22Rv1 (cell line): ENCODE measurements around the gene CACNA1C.

Source experiments
- H3K27ac ChIP-seq: fragments of 450-650 bp; 2 replicates; pipeline ENCODE4 v1.5.1; 2017
- ZFX ChIP-seq: fragments of 450-650 bp; IDR thresholded peaks from 2 replicates; pipeline ENCODE4 v1.6.1; 2017; ENCODE audit warnings: antibody characterized with exemption, borderline replicate concordance
- TF ChIP-seq, protein P1 (sequence below): fragments of 450-650 bp; IDR thresholded peaks from 2 replicates; pipeline ENCODE4 v1.5.1; 2017; ENCODE audit warnings: mild to moderate bottlenecking

CACNA1C gene

GRCh38 chr12:2170376-2170775 is 117.6 kb downstream of the CACNA1C start:
- TF ChIP-seq ZFX: no peak
- TF ChIP-seq, protein P1, sequence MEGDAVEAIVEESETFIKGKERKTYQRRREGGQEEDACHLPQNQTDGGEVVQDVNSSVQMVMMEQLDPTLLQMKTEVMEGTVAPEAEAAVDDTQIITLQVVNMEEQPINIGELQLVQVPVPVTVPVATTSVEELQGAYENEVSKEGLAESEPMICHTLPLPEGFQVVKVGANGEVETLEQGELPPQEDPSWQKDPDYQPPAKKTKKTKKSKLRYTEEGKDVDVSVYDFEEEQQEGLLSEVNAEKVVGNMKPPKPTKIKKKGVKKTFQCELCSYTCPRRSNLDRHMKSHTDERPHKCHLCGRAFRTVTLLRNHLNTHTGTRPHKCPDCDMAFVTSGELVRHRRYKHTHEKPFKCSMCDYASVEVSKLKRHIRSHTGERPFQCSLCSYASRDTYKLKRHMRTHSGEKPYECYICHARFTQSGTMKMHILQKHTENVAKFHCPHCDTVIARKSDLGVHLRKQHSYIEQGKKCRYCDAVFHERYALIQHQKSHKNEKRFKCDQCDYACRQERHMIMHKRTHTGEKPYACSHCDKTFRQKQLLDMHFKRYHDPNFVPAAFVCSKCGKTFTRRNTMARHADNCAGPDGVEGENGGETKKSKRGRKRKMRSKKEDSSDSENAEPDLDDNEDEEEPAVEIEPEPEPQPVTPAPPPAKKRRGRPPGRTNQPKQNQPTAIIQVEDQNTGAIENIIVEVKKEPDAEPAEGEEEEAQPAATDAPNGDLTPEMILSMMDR: no peak
- no peak overlapping the region for H3K27ac ChIP-seq

GRCh38 chr12:2171672-2172426 is 119.1 kb downstream of the CACNA1C start:
- TF ChIP-seq ZFX: no peak
- TF ChIP-seq, protein P1: no peak
- no peak overlapping the region for H3K27ac ChIP-seq

DNA sequence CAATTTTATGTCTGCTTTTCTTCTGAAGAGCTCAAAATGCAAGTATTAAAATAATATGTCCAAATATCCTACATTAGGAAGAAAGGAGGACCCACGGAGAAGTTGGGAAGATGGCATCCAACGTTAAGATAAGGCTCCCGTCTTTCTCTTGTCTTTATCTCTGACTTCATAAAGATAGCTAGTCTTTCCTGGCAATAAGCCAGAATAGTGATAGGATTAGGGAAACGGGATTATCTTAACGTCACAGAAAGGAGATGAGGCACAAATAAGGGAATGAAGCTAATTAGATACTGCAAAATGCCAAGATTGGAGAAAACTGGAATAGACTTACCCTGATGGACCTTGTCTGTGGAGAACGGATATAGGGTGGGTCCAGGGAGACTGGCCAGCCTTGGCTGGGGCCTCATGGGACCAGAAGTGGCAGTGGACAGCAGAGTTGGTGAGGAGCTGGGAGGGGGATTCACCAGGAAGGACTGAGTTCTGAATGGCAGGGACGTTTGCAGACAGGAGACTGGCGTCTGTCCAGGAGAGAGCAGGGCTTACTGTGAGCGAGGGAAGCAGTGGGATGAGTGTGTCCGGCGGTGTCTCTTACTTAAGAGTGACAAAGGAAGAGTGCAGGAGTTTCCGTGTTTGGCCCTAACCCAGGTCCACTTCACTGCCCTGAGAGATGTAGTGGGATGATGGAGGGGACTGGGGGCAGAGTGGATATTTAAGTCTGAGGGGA is 119.9 kb downstream of the CACNA1C start:
- TF ChIP-seq, protein P1: no peak
- no peak for TF ChIP-seq ZFX
- no peak overlapping the region for H3K27ac ChIP-seq

DNA sequence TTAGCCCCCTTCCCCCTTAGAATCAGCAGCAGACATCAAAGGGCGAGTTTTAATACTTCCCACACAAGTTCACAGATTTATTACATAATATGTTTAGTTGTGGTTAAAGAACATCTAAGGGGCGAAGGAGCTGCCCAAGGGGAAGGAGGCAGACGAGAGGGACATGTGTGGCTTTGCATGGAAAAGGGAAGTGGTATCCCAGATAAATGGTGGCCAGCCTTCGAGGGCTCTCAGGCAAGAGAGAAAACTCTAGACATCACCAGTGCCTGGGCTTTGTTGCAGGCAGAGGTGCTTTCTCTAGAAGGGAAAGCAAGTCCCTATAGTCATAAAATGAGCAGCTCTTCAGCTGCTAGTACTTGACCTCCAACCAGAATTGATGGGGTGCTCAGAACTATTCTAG is 121.2 kb downstream of the CACNA1C start:
- H3K27ac ChIP-seq: no peak overlapping the region
- TF ChIP-seq, protein P1: no peak
- TF ChIP-seq ZFX: no peak

GRCh38 chr12:2177003-2177402 is 124.2 kb downstream of the CACNA1C start:
- H3K27ac ChIP-seq: no peak overlapping the region
- TF ChIP-seq, protein P1: no peak
- TF ChIP-seq ZFX: no peak

DNA sequence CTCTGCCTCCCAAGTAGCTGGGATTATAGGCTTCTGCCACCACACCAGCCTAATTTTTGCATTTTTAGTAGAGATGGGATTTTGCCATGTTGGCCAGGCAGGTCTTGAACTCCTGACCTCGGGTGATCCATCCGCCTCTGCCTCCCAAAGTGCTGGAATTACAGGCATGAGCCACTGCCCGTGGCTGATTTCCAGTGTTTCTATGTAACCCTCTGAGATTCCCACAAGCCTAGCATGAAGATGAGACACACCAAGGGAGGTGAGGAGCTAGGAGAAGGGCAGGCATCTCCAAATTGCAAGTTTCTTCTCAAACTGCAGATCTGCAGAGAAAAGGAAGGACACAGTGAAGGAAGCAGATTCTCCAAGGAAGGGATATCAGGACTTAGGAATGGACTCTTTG is 125.0 kb downstream of the CACNA1C start:
- no peak overlapping the region for H3K27ac ChIP-seq
- TF ChIP-seq, protein P1: no peak
- no peak for TF ChIP-seq ZFX

DNA sequence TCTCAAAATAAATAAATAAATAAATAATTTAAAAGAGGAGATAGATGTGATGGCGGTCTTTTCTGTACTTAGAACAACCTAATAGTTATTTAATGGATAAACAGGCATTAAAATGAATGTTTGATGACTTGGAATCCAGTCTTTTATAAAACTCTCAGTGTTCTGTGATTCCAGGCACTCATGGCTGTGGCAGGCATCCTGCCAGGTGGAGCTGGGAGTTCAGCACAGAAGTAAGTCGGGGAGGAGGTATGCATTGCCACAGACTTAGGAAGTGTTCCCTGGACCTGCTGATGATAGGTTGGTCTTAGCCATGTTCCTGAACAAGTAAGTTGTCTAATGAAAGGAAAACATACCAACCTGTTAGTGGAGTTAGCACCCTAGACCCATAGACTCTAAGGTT is 126.3 kb downstream of the CACNA1C start:
- no peak for TF ChIP-seq ZFX
- TF ChIP-seq, protein P1: no peak
- no peak overlapping the region for H3K27ac ChIP-seq
